ENCODE results near the gene ZNF777.

GRCh38 chr7:149454006-149454405 is 6.9 kb downstream of the ZNF777 start:
- TF ChIP-seq, protein P1, sequence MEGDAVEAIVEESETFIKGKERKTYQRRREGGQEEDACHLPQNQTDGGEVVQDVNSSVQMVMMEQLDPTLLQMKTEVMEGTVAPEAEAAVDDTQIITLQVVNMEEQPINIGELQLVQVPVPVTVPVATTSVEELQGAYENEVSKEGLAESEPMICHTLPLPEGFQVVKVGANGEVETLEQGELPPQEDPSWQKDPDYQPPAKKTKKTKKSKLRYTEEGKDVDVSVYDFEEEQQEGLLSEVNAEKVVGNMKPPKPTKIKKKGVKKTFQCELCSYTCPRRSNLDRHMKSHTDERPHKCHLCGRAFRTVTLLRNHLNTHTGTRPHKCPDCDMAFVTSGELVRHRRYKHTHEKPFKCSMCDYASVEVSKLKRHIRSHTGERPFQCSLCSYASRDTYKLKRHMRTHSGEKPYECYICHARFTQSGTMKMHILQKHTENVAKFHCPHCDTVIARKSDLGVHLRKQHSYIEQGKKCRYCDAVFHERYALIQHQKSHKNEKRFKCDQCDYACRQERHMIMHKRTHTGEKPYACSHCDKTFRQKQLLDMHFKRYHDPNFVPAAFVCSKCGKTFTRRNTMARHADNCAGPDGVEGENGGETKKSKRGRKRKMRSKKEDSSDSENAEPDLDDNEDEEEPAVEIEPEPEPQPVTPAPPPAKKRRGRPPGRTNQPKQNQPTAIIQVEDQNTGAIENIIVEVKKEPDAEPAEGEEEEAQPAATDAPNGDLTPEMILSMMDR (IDR thresholded peaks at IDR 0.05; ENCODE audit: borderline replicate concordance, extremely low read depth, low read length, poor library complexity, severe bottlenecking) = no peak
- no peak for TF ChIP-seq EZH2 (IDR thresholded peaks at IDR 0.05; ENCODE audit: borderline replicate concordance, low read depth, low read length, severe bottlenecking)
